SK-N-SH (cell line): Measurements from ENCODE around the gene SGSH. TPM values are rescaled to one million over a fixed set of nuclear protein-coding genes. Genes with fewer than 3 reads are reported as not detected.

Experiments used
- CTCF ChIA-PET: fragments of 300-600, 350-600 bp; formaldehyde crosslinking; extraction: SDS; loops from one replicate; lab custom pipeline; 2021; lab: Yijun Ruan, JAX
- POLR2A ChIA-PET: fragments of 350-600 bp; sonication (Branson Sonifier 250); formaldehyde crosslinking; extraction: SDS; loops from one replicate; lab custom pipeline; 2020; ENCODE audit warnings: antibody characterized with exemption, inconsistent platforms; lab: Yijun Ruan, JAX
- DNase-seq: peaks from one replicate; pipeline ENCODE4 v3.0.0; 2012
- H2AFZ ChIP-seq: fragments of 200-600 bp; sonication (generic); 2 replicates; pipeline ENCODE4 v1.8.1; 2016; ENCODE audit warnings: antibody characterized with exemption, mild to moderate bottlenecking, low read depth
- H3F3A ChIP-seq: fragments of 200-600 bp; sonication (generic); replicated peaks from 2 replicates; pipeline ENCODE3; 2016; ENCODE audit warnings: antibody characterized with exemption, mild to moderate bottlenecking; ENCODE audit not compliant: insufficient read depth
- H3K27ac ChIP-seq, 2 experiments: fragments of 200-500 bp in 1 of 2; fragments of 200-600 bp in 1 of 2; sonication (Bioruptor generic) in 1 of 2; sonication (generic), shearing (Covaris generic) in 1 of 2; 2 replicates each; pipeline versions ENCODE4 v1.5.1 to v1.6.1; 2014 to 2016; ENCODE audit warnings: low read depth in 2 of 2, inconsistent platforms in 1 of 2, low read length in 1 of 2, mild to moderate bottlenecking in 1 of 2, mixed read lengths in 1 of 2
- H3K27me3 ChIP-seq: fragments of 200-600 bp; sonication (generic), shearing (Covaris generic); 2 replicates; pipeline ENCODE4 v1.6.1; 2016; ENCODE audit warnings: mixed run types; ENCODE audit not compliant: insufficient read depth
- H3K36me3 ChIP-seq, 2 experiments: fragments of 200-500 bp in 1 of 2; fragments of 200-600 bp in 1 of 2; sonication (Bioruptor generic) in 1 of 2; sonication (generic) in 1 of 2; replicated peaks in 1 of 2; 2 replicates each; pipeline versions ENCODE3 to v1.5.1; 2014 to 2016; ENCODE audit warnings: low read length in 1 of 2, mild to moderate bottlenecking in 1 of 2; ENCODE audit not compliant: insufficient read depth in 2 of 2, control insufficient read depth in 1 of 2
- H3K4me1 ChIP-seq, 2 experiments: fragments of 200-500 bp in 1 of 2; fragments of 200-600 bp in 1 of 2; sonication (Bioruptor generic) in 1 of 2; sonication (generic), shearing (Covaris generic) in 1 of 2; 2 replicates each; pipeline versions ENCODE4 v1.5.1 to v1.6.1; 2014 to 2016; ENCODE audit warnings: low read depth in 1 of 2, low read length in 1 of 2, mixed run types in 1 of 2; ENCODE audit not compliant: insufficient read depth in 2 of 2, control insufficient read depth in 1 of 2
- H3K4me2 ChIP-seq: fragments of 200-600 bp; sonication (generic), shearing (Covaris generic); 2 replicates; pipeline ENCODE4 v1.6.1; 2017; ENCODE audit warnings: mixed run types
- H3K4me3 ChIP-seq, 2 experiments: fragments of 200-500 bp in 1 of 2; fragments of 200-600 bp in 1 of 2; sonication (Bioruptor generic) in 1 of 2; sonication (generic), shearing (Covaris generic) in 1 of 2; 2 replicates each; pipeline versions ENCODE4 v1.5.1 to v1.8.1; 2014 to 2016; ENCODE audit warnings: low read depth in 2 of 2, inconsistent platforms in 1 of 2, low read length in 1 of 2, mild to moderate bottlenecking in 1 of 2, mixed read lengths in 1 of 2, moderate library complexity in 1 of 2
- H3K79me2 ChIP-seq: fragments of 200-600 bp; sonication (generic); 2 replicates; pipeline ENCODE4 v1.8.1; 2017; ENCODE audit warnings: mild to moderate bottlenecking; ENCODE audit not compliant: insufficient read depth
- H3K9ac ChIP-seq: fragments of 200-600 bp; sonication (generic); 2 replicates; pipeline ENCODE4 v1.6.1; 2017; ENCODE audit warnings: mixed run types
- H3K9me2 ChIP-seq: fragments of 200-600 bp; sonication (generic); 2 replicates; pipeline ENCODE4 v1.6.1; 2017; ENCODE audit warnings: mixed run types
- H3K9me3 ChIP-seq: fragments of 200-600 bp; sonication (generic); 2 replicates; pipeline ENCODE4 v1.6.1; 2017; ENCODE audit warnings: mixed run types, mild to moderate bottlenecking, moderate library complexity
- H4K20me1 ChIP-seq: fragments of 200-600 bp; sonication (generic); 2 replicates; pipeline ENCODE4 v1.6.1; 2017; ENCODE audit warnings: mild to moderate bottlenecking, mixed run types; ENCODE audit not compliant: insufficient read depth
- FOSL2 ChIP-seq: IDR thresholded peaks from 2 replicates; pipeline ENCODE4 v1.4.0; 2012; ENCODE audit warnings: low read depth, mild to moderate bottlenecking, moderate library complexity, borderline replicate concordance
- GABPA ChIP-seq: IDR thresholded peaks from 2 replicates; pipeline ENCODE4 v1.4.0; 2012; ENCODE audit warnings: low read depth, mild to moderate bottlenecking
- GATA2 ChIP-seq: sonication (generic); formaldehyde crosslinking; IDR thresholded peaks from 2 replicates; pipeline ENCODE4 v1.5.0; 2020; ENCODE audit warnings: mild to moderate bottlenecking, missing genetic modification reagents
- JUND ChIP-seq: IDR thresholded peaks from 2 replicates; pipeline ENCODE4 v1.4.0; 2012
- NRF1 ChIP-seq: IDR thresholded peaks from 2 replicates; pipeline ENCODE4 v1.6.1; 2012; ENCODE audit warnings: low read depth, mild to moderate bottlenecking, low read length
- RAD21 ChIP-seq: IDR thresholded peaks from 2 replicates; pipeline ENCODE4 v1.6.1; 2012; ENCODE audit warnings: mild to moderate bottlenecking, low read length
- RFX5 ChIP-seq: IDR thresholded peaks from 2 replicates; pipeline ENCODE4 v1.6.1; 2012; ENCODE audit warnings: mild to moderate bottlenecking, improper control_type of control experiment, low read length
- WGBS: methylation state at CpG from one replicate; pipeline ENCODE4 v1.1.6; 2017; ENCODE audit warnings: low lambda C conversion rate; 5-methylcytosine and 5-hydroxymethylcytosine counted together
- polyA plus RNA-seq, 3 experiments: library from polyadenylated mRNA; depleted of rRNA; stranded (reverse); fragments of >200 nt; gene quantifications; 2 replicates each; pipeline ENCODE4 v1.2.3, GENCODE V29; 2012
- TF ChIP-seq, protein P1 (sequence below): IDR thresholded peaks from 2 replicates; pipeline ENCODE4; 2012
- TF ChIP-seq, protein P2 (sequence below): fragments of 150-350 bp; IDR thresholded peaks from 2 replicates; pipeline ENCODE4 v1.6.1; 2017; ENCODE audit warnings: antibody characterized with exemption, low read length, low read depth, borderline replicate concordance
- TF ChIP-seq, protein P3 (sequence below): IDR thresholded peaks from 2 replicates; pipeline ENCODE4 v1.4.0; 2012; ENCODE audit warnings: low read depth, borderline replicate concordance

Gene SGSH
- polyA plus RNA-seq, 1 of the 3 experiments (the other 2 are of a cell fraction) = 161 TPM

DNA sequence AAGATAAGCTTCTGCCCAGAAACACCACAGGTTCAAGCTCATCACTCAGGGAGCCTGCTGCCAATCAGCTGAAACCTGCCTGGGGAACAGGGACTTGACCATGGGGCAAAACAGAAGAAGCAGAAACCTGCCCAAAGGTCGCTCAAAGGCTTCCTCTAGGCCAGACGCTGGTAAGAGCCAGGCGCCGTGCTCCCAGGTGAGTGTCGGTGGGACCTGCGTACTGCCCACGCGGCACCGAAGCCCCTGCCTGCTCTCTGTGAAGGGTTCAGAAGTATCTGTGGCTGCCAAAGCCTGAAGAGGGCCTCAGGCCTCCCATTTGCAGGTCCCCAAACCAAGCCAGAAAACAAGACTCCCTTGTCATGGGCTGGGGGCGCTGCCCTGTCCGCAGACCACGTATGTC is 10.4 kb downstream of the SGSH start:
- H4K20me1 ChIP-seq = no peaks in the 10 kb centered on the region
- no peaks in the 10 kb centered on the region for H3K9me3 ChIP-seq
- no peak overlapping the region for H3K4me2 ChIP-seq
- DNase-seq = no peak
- ChIA-PET POLR2A (no interaction called here), CTCF (interaction anchor here (1.3 kb wide), 1 partner anchor 108 kb away, joined by 3 read pairs; the partner anchor contains the start of gene GAA)
- no peaks in the 10 kb centered on the region for H3F3A ChIP-seq
- no peaks in the 10 kb centered on the region for H3K4me1 ChIP-seq
- no peak overlapping the region for H3K9ac ChIP-seq
- H2AFZ ChIP-seq = no peak overlapping the region
- H3K27ac ChIP-seq = no peak overlapping the region
- H3K27me3 ChIP-seq = no peaks in the 10 kb centered on the region
- no peaks in the 10 kb centered on the region for H3K79me2 ChIP-seq
- H3K9me2 ChIP-seq = no peaks in the 10 kb centered on the region
- TF ChIP-seq, protein P1, sequence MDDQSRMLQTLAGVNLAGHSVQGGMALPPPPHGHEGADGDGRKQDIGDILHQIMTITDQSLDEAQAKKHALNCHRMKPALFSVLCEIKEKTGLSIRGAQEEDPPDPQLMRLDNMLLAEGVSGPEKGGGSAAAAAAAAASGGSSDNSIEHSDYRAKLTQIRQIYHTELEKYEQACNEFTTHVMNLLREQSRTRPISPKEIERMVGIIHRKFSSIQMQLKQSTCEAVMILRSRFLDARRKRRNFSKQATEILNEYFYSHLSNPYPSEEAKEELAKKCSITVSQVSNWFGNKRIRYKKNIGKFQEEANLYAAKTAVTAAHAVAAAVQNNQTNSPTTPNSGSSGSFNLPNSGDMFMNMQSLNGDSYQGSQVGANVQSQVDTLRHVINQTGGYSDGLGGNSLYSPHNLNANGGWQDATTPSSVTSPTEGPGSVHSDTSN = no peak
- TF ChIP-seq, protein P2, sequence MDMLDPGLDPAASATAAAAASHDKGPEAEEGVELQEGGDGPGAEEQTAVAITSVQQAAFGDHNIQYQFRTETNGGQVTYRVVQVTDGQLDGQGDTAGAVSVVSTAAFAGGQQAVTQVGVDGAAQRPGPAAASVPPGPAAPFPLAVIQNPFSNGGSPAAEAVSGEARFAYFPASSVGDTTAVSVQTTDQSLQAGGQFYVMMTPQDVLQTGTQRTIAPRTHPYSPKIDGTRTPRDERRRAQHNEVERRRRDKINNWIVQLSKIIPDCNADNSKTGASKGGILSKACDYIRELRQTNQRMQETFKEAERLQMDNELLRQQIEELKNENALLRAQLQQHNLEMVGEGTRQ = no peak
- TF ChIP-seq, protein P3, sequence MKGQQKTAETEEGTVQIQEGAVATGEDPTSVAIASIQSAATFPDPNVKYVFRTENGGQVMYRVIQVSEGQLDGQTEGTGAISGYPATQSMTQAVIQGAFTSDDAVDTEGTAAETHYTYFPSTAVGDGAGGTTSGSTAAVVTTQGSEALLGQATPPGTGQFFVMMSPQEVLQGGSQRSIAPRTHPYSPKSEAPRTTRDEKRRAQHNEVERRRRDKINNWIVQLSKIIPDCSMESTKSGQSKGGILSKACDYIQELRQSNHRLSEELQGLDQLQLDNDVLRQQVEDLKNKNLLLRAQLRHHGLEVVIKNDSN = no peak
- TF ChIP-seq FOSL2 (no peak), RAD21 (no peak), GATA2 (CRISPR knock-in tag) (no peak), JUND (no peak), NRF1 (no peak)
- no peak overlapping the region for H3K4me3 ChIP-seq
- 100% methylated on average over 8 of the region's 12 CpGs for WGBS
- peaks cover 12 to 59% of the 10 kb centered on the region in 2 experiments for H3K36me3 ChIP-seq

DNA sequence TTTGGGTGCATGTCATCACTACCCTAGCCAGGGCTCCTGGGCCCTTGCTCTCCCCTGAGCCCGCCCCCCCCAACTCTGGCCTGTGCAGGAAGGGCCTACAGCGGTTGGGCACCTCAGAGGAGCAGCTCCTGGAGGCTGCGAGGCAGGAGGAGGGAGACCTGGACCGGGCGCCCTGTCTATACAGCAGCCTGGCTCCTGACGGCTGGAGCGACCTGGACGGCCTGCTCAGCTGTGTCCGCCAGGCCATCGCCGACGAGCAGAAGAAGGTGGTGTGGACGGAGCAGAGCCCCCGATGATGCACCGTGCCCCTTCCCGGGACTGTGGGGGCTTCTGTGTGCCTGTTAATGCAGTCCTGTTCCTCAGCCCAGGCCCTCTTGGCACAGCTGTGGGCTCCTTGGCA is 12.1 kb downstream of the SGSH start:
- no peaks in the 10 kb centered on the region for H3K27me3 ChIP-seq
- no peaks in the 10 kb centered on the region for H3F3A ChIP-seq
- no peak overlapping the region for H3K9ac ChIP-seq
- no peak overlapping the region for H3K4me3 ChIP-seq
- no peaks in the 10 kb centered on the region for H3K4me1 ChIP-seq
- no peaks in the 10 kb centered on the region for H4K20me1 ChIP-seq
- H3K79me2 ChIP-seq = no peaks in the 10 kb centered on the region
- H3K36me3 ChIP-seq = peaks cover 10 to 45% of the 10 kb centered on the region in 2 experiments
- DNase-seq = no peak
- POLR2A ChIA-PET = no interaction called here
- 97% methylated on average over 15 of the region's 16 CpGs for WGBS
- CTCF ChIA-PET = interaction anchor here (1.1 kb wide), 1 partner anchor 807 kb away, joined by 3 read pairs; no protein-coding TSS in a partner anchor
- no peak overlapping the region for H3K27ac ChIP-seq
- H2AFZ ChIP-seq = no peak overlapping the region
- TF ChIP-seq RFX5 = no peak
- TF ChIP-seq GABPA = no peak
- H3K4me2 ChIP-seq = no peak overlapping the region
- H3K9me2 ChIP-seq = no peaks in the 10 kb centered on the region
- H3K9me3 ChIP-seq = no peaks in the 10 kb centered on the region
